HG02763 (cell line): ENCODE measurements around the gene DCAF8L2.
"Not testable (repeated sequence)": the region's sequence is repeated elsewhere in the genome, so short reads cannot be mapped to it uniquely, and the experiment has no call there.

Source experiments
- ATAC-seq: cut with Tn5 transposase; IDR thresholded peaks from one replicate; pipeline ENCODE4 v1.9.1; 2021; ENCODE audit warnings: mild to moderate bottlenecking, moderate library complexity; ENCODE audit not compliant: unreplicated experiment

DCAF8L2 gene

GRCh38 chrX:27675493-27675892 lies 85.3 kb downstream of the DCAF8L2 start:
- ATAC-seq, result no peak

- ATAC-seq, result no peak
These were observed 89.1 kb downstream of the DCAF8L2 start for GRCh38 chrX:27679281-27679680.

- ATAC-seq, result no peak
These were observed 90.6 kb downstream of the DCAF8L2 start for GRCh38 chrX:27680726-27681125.

GRCh38 chrX:27683566-27684208 lies 93.5 kb downstream of the DCAF8L2 start:
- ATAC-seq, result not testable (repeated sequence)

- no peak for ATAC-seq
These were observed 104.5 kb downstream of the DCAF8L2 start for GRCh38 chrX:27694667-27695066.

- no peak for ATAC-seq
These were observed 116.4 kb downstream of the DCAF8L2 start for GRCh38 chrX:27706526-27706925.

- no peak for ATAC-seq
These were observed 125.5 kb downstream of the DCAF8L2 start for GRCh38 chrX:27715610-27716009.

GRCh38 chrX:27728291-27728690 lies 138.1 kb downstream of the DCAF8L2 start:
- no peak for ATAC-seq

GRCh38 chrX:27731962-27732361 lies 141.8 kb downstream of the DCAF8L2 start:
- no peak for ATAC-seq

GRCh38 chrX:27735914-27736313 lies 145.8 kb downstream of the DCAF8L2 start:
- no peak for ATAC-seq

GRCh38 chrX:27740933-27741332 lies 150.8 kb downstream of the DCAF8L2 start:
- ATAC-seq, result no peak

GRCh38 chrX:27743521-27743920 lies 153.4 kb downstream of the DCAF8L2 start:
- not testable (repeated sequence) for ATAC-seq

GRCh38 chrX:27746516-27746915 lies 156.4 kb downstream of the DCAF8L2 start:
- no peak for ATAC-seq

- not testable (repeated sequence) for ATAC-seq
These were observed 160.2 kb downstream of the DCAF8L2 start for GRCh38 chrX:27750298-27750697.

GRCh38 chrX:27751976-27752375 lies 161.8 kb downstream of the DCAF8L2 start:
- no peak for ATAC-seq

GRCh38 chrX:27765718-27766117 lies 175.6 kb downstream of the DCAF8L2 start:
- no peak for ATAC-seq

- ATAC-seq, result no peak
These were observed 177.2 kb downstream of the DCAF8L2 start for GRCh38 chrX:27767387-27767786.

- no peak for ATAC-seq
These were observed 185.8 kb downstream of the DCAF8L2 start for GRCh38 chrX:27775984-27776383.

GRCh38 chrX:27796640-27797257 lies 206.6 kb downstream of the DCAF8L2 start:
- ATAC-seq, result no peak

GRCh38 chrX:27797575-27797974 lies 207.4 kb downstream of the DCAF8L2 start:
- ATAC-seq, result no peak
